ENCODE data around the gene SNX33.

The SNX33 gene

GRCh38 chr15:75644376-75644775 is 3.3 kb upstream of the SNX33 start:
- TF ChIP-seq CTCF (IDR thresholded peaks at IDR 0.05; ENCODE audit: low read depth, low read length) = no peak
- no peak overlapping the region for H3K4me3 ChIP-seq (ENCODE audit: low read depth, low read length)

- peak overlapping the region; percentile 85 for H3K4me3 ChIP-seq (ENCODE audit: low read depth, low read length)
- TF ChIP-seq CTCF (IDR thresholded peaks at IDR 0.05; ENCODE audit: low read depth, low read length) = no peak
Observed at GRCh38 chr15:75646112-75646943, 1.4 kb upstream of the SNX33 start.

- no peak for TF ChIP-seq CTCF (IDR thresholded peaks at IDR 0.05; ENCODE audit: low read depth, low read length)
- H3K4me3 ChIP-seq (ENCODE audit: low read depth, low read length) = peak overlapping the region; percentile 85
Observed at GRCh38 chr15:75646944-75647364, 758 bp upstream of the SNX33 start.

DNA sequence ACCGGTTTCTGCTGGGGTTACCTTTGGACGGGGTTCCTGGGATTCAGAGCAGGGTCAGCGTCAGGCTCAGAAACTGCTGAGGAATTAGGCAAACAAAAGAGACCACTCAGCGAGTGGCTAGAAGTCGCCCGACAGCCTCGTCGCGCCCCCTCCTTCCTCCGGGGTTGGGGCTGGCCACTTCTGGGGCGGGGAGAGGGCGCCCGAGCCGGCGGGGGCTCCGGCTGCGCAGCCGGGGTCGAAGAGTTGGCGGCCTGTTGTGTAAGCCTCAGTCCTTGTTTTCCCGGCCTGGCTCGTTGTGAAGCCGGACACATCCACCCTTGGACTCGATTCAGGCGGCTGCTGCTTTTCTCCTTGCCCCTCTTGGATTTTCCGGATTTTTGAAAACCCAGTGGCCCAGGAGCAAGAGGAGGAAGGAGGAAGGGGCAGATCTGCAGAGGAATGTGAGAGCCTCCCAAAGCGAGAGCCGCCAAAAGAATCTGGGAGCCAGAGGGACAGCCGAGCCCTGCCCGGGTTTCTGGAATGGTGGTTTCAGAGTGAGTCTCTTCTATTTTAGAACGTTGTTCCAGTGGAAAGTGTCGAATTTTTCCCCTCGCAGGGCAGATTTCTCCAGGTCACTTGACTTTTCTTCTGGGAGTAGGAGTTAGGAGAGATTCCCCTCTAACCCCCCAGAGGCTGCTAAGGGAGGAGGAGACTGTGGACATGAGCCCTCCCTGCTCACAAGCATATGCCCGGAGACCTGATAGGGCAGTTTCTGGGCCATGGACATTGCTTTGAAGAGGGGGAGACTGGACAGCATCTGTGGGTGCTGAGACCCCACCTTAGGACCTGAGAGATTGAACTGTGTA is 666 bp downstream of the SNX33 start:
- TF ChIP-seq CTCF (IDR thresholded peaks at IDR 0.05; ENCODE audit: low read depth, low read length) = no peak
- H3K4me3 ChIP-seq (ENCODE audit: low read depth, low read length) = peak overlapping the region; percentile 85

DNA sequence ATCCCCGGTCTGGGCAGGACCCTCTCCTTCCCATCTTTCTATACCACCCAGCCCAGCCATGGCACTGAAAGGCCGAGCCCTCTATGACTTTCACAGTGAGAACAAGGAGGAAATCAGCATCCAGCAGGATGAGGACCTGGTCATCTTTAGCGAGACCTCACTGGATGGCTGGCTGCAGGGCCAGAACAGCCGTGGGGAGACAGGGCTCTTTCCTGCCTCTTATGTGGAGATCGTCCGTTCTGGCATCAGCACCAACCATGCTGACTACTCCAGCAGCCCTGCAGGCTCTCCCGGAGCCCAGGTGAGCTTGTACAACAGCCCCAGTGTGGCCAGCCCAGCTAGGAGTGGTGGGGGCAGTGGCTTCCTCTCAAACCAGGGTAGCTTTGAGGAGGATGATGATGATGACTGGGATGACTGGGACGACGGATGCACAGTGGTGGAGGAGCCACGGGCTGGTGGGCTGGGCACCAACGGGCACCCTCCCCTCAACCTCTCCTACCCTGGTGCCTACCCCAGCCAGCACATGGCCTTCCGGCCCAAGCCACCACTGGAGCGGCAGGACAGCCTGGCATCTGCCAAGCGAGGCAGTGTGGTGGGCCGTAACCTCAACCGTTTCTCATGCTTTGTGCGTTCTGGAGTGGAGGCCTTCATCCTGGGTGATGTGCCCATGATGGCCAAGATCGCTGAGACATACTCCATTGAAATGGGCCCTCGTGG is 1.5 kb downstream of the SNX33 start:
- TF ChIP-seq CTCF (IDR thresholded peaks at IDR 0.05; ENCODE audit: low read depth, low read length) = no peak
- peak overlapping the region; percentile 85 for H3K4me3 ChIP-seq (ENCODE audit: low read depth, low read length)

GRCh38 chr15:75649848-75650247 is 2.1 kb downstream of the SNX33 start:
- peak overlapping the region; percentile 85 for H3K4me3 ChIP-seq (ENCODE audit: low read depth, low read length)
- TF ChIP-seq CTCF (IDR thresholded peaks at IDR 0.05; ENCODE audit: low read depth, low read length) = no peak
